Measurements from ENCODE around the gene SKA3. TPM values are rescaled to one million over a fixed set of nuclear protein-coding genes. Genes with fewer than 3 reads are reported as not detected.
"Not testable (repeated sequence)": the region's sequence is repeated elsewhere in the genome, so short reads cannot be mapped to it uniquely, and the experiment has no call there.

The SKA3 gene
- total RNA-seq, 1 experiment from 2014 or later: 109 TPM

DNA sequence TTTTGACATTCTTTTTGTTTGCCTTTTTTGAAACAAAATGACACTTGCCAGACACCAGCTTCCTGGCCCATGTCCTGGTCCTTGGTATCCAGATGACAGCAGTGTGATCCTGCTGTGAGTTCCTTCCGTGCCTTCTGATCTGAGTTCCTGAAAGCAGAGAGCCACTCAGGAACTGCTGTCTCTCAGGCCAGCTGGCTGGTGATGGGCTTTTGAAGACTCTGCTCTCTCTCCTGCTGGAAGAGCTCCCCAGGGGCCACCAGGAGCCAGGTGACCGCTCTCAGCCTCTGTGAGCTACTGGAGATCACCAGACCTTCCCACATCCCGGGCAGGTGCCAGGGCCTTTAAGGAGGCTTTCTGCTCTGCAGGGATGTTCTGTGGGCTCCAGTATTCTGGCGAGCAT lies 22.0 kb upstream of the SKA3 start:
- Histone ChIP-seq H3K9me3 (ENCODE audit: low read depth, low read length, poor library complexity, severe bottlenecking) (peaks cover 11% of the 10 kb centered on the region), H3K4me3 (ENCODE audit: low read depth, low read length, poor library complexity, severe bottlenecking) (peak overlapping the region; percentile 23), H3K27ac (ENCODE audit: low read depth, low read length, poor library complexity, severe bottlenecking) (peak overlapping the region; percentile 99), H3K4me1 (ENCODE audit: insufficient read depth, low read length, poor library complexity, severe bottlenecking) (peaks cover 39% of the 10 kb centered on the region)
- DNase-seq (ENCODE audit: low spot score): peak; percentile 98
- POLR2A ChIA-PET (ENCODE audit: low non-redundant PET): interaction anchor here (0.7 to 0.9 kb wide), 3 partner anchors 99 to 1051 kb away, joined by 3 to 7 read pairs (median 5); partner anchors contain the start of gene ZDHHC20
- CTCF ChIA-PET: interaction anchor here (0.6 to 1.0 kb wide), 3 partner anchors 22 to 99 kb away, joined by 3 to 8 read pairs (median 3); partner anchors contain the start of gene SKA3
- BruUV-seq (replicated peaks); H3K27me3 ChIP-seq (replicated peaks; ENCODE audit: insufficient read depth, low read depth, low read length, poor library complexity); H3K36me3 ChIP-seq (ENCODE audit: insufficient read depth, low read length, poor library complexity, severe bottlenecking): not testable (repeated sequence)
- intact Hi-C loops (cut with micrococcal nuclease; ENCODE audit: unreplicated experiment): loop anchor here (1.0 to 5.0 kb wide), 5 partner anchors 42 to 1579 kb away; no protein-coding TSS in a partner anchor

DNA sequence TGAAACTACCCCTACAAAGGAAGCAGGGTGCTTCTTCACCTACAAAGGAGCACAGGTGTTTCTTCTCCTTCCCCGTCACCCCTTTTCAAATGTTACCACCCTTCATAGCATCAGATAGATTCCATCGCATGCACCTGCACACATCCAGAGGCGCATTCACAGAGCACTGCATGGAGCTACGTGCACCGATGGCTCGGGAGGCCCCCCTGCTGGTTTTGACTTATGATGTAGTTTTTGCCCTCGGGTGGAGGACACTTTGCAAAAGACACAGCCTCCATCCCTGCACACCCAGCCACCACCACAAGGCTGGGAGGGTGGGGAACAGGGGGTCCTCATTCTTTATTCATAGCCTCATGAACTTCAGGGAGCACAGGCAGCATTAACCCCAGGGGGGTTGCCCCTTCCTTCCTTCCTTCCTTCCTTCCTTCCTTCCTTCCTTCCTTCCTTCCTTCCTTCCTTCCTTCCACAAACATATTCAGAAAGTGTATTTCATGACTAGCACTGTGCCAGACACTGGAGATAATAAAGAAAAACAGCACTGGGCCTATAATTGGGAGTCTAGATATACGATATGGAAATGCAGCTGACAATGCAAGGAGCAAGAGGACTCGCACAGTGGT lies 21.4 kb upstream of the SKA3 start:
- H3K9me3 ChIP-seq (ENCODE audit: low read depth, low read length, poor library complexity, severe bottlenecking): peaks cover 11% of the 10 kb centered on the region
- intact Hi-C loops (cut with micrococcal nuclease; ENCODE audit: unreplicated experiment): loop anchor here (1.0 to 5.0 kb wide), 5 partner anchors 43 to 1580 kb away; no protein-coding TSS in a partner anchor
- peak overlapping the region; percentile 99 for H3K27ac ChIP-seq (ENCODE audit: low read depth, low read length, poor library complexity, severe bottlenecking)
- peak; percentile 94 for DNase-seq (ENCODE audit: low spot score)
- ChIA-PET CTCF (interaction anchor here (0.6 to 1.0 kb wide), 3 partner anchors 22 to 100 kb away, joined by 3 to 8 read pairs (median 3); partner anchors contain the start of gene SKA3), POLR2A (ENCODE audit: low non-redundant PET) (interaction anchor here (0.7 to 0.9 kb wide), 3 partner anchors 100 to 1051 kb away, joined by 3 to 7 read pairs (median 5); partner anchors contain the start of gene ZDHHC20)
- not testable (repeated sequence) for H3K36me3 ChIP-seq (ENCODE audit: insufficient read depth, low read length, poor library complexity, severe bottlenecking); H3K27me3 ChIP-seq (replicated peaks; ENCODE audit: insufficient read depth, low read depth, low read length, poor library complexity); H3K4me3 ChIP-seq (ENCODE audit: low read depth, low read length, poor library complexity, severe bottlenecking); BruUV-seq (replicated peaks)
- peaks cover 39% of the 10 kb centered on the region for H3K4me1 ChIP-seq (ENCODE audit: insufficient read depth, low read length, poor library complexity, severe bottlenecking)

DNA sequence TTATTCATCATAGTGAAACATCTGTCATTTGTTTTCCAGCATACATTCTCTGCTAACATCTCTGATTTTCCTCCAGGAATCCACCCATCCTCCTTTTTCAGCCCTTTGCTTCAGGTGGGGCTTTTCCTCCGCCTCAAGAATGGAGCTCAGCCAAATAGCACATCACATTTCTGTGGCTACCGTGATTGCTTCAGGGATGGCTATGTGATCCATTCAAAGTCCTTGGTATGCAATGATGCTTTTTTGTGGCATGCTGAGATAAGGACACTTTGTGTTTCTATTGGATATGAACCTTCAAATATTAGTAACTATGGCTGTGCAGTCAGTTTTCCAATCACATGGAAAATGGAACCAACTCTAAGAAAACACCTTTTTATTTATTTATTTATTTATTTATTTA lies 18.4 kb upstream of the SKA3 start:
- H3K27me3 ChIP-seq (replicated peaks; ENCODE audit: insufficient read depth, low read depth, low read length, poor library complexity); POLR2A ChIA-PET (ENCODE audit: low non-redundant PET); CTCF ChIA-PET: not testable (repeated sequence)

DNA sequence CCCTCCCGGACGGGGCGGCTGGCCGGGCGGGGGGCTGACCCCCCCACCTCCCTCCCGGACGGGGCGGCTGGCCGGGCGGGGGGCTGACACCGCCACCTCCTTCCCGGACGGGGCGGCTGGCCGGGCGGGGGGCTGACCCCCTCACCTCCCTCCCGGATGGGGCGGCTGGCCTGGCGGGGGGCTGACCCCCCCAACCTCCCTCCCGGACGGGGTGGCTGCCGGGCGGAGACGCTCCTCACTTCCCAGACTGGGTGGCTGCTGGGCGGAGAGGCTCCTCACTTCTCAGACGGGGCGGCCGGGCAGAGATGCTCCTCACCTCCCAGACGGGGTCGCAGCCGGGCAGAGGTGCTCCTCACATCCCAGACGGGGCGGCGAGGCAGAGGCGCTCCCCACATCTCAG lies 10.1 kb upstream of the SKA3 start:
- H3K4me3 ChIP-seq (ENCODE audit: low read depth, low read length, poor library complexity, severe bottlenecking); H3K27me3 ChIP-seq (replicated peaks; ENCODE audit: insufficient read depth, low read depth, low read length, poor library complexity); CTCF ChIA-PET; POLR2A ChIA-PET (ENCODE audit: low non-redundant PET); H3K36me3 ChIP-seq (ENCODE audit: insufficient read depth, low read length, poor library complexity, severe bottlenecking); DNase-seq (ENCODE audit: low spot score); intact Hi-C loops (cut with micrococcal nuclease; ENCODE audit: unreplicated experiment); BruUV-seq (replicated peaks); H3K27ac ChIP-seq (ENCODE audit: low read depth, low read length, poor library complexity, severe bottlenecking); H3K9me3 ChIP-seq (ENCODE audit: low read depth, low read length, poor library complexity, severe bottlenecking); H3K4me1 ChIP-seq (ENCODE audit: insufficient read depth, low read length, poor library complexity, severe bottlenecking): not testable (repeated sequence)

More for the DNA sequence above, 18.4 kb upstream of the SKA3 start:
- not testable (repeated sequence) for H3K9me3 ChIP-seq (ENCODE audit: low read depth, low read length, poor library complexity, severe bottlenecking); BruUV-seq (replicated peaks); DNase-seq (ENCODE audit: low spot score); H3K36me3 ChIP-seq (ENCODE audit: insufficient read depth, low read length, poor library complexity, severe bottlenecking); H3K4me3 ChIP-seq (ENCODE audit: low read depth, low read length, poor library complexity, severe bottlenecking)
- H3K27ac ChIP-seq (ENCODE audit: low read depth, low read length, poor library complexity, severe bottlenecking): peak overlapping the region; percentile 66
- peaks cover 29% of the 10 kb centered on the region for H3K4me1 ChIP-seq (ENCODE audit: insufficient read depth, low read length, poor library complexity, severe bottlenecking)
- intact Hi-C loops (cut with micrococcal nuclease; ENCODE audit: unreplicated experiment): loop anchor here (5.0 kb wide), 1 partner anchor 1583 kb away; no protein-coding TSS in a partner anchor

DNA sequence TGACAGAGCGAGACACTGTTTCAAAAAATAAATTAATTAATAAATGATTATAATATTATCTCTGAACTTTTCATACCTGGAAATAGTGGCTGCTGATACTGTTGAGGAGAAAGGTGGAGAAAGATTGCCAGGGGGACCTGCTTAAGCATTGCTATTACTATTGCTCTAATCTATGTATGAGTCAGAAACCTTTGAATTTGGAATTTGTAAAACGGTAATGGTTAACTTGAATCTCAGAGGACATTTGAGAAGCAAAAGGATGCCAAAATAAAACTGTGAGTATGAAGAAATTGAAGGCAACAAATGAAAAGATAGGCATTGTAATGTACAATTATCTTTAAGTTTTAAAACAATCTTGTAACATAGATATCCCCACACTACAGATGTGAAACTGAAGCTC lies 5.3 kb upstream of the SKA3 start:
- ChIA-PET POLR2A (ENCODE audit: low non-redundant PET) (no interaction called here), CTCF (no interaction called here)
- Histone ChIP-seq H3K4me1 (ENCODE audit: insufficient read depth, low read length, poor library complexity, severe bottlenecking) (peaks cover 24% of the 10 kb centered on the region), H3K4me3 (ENCODE audit: low read depth, low read length, poor library complexity, severe bottlenecking) (no peak overlapping the region), H3K36me3 (ENCODE audit: insufficient read depth, low read length, poor library complexity, severe bottlenecking) (peaks cover 12% of the 10 kb centered on the region), H3K27ac (ENCODE audit: low read depth, low read length, poor library complexity, severe bottlenecking) (no peak overlapping the region), H3K27me3 (replicated peaks; ENCODE audit: insufficient read depth, low read depth, low read length, poor library complexity) (no peaks in the 10 kb centered on the region), H3K9me3 (ENCODE audit: low read depth, low read length, poor library complexity, severe bottlenecking) (no peaks in the 10 kb centered on the region)
- TF ChIP-seq, protein P1, sequence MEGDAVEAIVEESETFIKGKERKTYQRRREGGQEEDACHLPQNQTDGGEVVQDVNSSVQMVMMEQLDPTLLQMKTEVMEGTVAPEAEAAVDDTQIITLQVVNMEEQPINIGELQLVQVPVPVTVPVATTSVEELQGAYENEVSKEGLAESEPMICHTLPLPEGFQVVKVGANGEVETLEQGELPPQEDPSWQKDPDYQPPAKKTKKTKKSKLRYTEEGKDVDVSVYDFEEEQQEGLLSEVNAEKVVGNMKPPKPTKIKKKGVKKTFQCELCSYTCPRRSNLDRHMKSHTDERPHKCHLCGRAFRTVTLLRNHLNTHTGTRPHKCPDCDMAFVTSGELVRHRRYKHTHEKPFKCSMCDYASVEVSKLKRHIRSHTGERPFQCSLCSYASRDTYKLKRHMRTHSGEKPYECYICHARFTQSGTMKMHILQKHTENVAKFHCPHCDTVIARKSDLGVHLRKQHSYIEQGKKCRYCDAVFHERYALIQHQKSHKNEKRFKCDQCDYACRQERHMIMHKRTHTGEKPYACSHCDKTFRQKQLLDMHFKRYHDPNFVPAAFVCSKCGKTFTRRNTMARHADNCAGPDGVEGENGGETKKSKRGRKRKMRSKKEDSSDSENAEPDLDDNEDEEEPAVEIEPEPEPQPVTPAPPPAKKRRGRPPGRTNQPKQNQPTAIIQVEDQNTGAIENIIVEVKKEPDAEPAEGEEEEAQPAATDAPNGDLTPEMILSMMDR (conservative IDR thresholded peaks at IDR 0.05; ENCODE audit: low read depth, low read length): no peak
- no peak for TF ChIP-seq EZH2 (IDR thresholded peaks at IDR 0.05; ENCODE audit: borderline replicate concordance, low read depth, low read length, poor library complexity, severe bottlenecking)
- BruUV-seq (replicated peaks): no TSS peak
- no peak for DNase-seq (ENCODE audit: low spot score)
- intact Hi-C loops (cut with micrococcal nuclease; ENCODE audit: unreplicated experiment): loop anchor here (5.0 kb wide), 1 partner anchor 69 kb away; no protein-coding TSS in a partner anchor
